HG02798 (cell line): ENCODE measurements around the gene RRAS.

ENCODE experiments used
- ATAC-seq: cut with Tn5 transposase; IDR thresholded peaks from one replicate; pipeline ENCODE4 v1.9.1; 2021; ENCODE audit warnings: mild to moderate bottlenecking; ENCODE audit not compliant: unreplicated experiment, poor library complexity

The RRAS gene

DNA sequence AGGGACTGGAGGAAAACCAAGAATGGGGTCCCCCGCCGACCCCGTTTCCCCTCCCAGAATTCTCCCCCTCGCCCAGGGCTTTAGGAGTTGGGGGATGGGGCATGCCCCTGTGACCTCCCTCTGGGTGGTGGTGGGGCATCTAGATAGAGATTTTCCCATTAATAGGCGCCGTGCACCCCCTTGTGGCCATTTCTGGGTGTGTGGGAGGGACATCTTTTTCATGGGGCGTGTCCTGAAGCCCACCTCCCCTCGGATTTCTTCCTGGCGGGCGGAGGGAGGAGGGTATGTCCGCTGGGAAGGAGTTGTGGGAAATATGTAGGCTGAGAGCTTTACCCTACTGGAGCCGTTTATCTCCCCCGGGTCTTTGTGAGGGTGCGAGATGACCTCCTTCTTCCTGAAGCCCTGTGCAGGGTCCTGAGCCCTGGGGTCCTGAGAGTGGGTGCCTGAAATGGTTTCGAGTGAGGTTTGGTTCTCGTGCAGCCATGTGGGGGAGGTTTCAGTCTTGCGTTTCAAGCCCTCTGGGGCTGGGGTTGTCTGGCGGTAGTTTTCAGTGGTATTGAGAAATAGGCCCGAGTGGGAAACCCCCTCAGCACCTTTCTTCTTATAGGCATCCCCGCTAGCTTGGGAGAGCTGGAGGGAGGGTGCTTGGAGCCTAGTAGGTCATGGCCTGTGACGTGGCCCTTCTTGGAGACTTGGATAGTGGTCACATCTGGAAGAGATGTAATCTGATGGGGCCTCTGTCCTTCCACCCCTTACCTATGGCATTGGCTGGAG, 38.1 kb upstream of the RRAS start:
- no peak for ATAC-seq

GRCh38 chr19:49677231-49677900, 37.4 kb upstream of the RRAS start, which contains the start of gene PRMT1:
TSS of gene PRMT1 (plus strand) at chr19:49677271. CDS start at chr19:49677281, 10 bp downstream.
- no peak for ATAC-seq

GRCh38 chr19:49676784-49677230, 36.9 kb upstream of the RRAS start:
- ATAC-seq = peak; percentile 78

DNA sequence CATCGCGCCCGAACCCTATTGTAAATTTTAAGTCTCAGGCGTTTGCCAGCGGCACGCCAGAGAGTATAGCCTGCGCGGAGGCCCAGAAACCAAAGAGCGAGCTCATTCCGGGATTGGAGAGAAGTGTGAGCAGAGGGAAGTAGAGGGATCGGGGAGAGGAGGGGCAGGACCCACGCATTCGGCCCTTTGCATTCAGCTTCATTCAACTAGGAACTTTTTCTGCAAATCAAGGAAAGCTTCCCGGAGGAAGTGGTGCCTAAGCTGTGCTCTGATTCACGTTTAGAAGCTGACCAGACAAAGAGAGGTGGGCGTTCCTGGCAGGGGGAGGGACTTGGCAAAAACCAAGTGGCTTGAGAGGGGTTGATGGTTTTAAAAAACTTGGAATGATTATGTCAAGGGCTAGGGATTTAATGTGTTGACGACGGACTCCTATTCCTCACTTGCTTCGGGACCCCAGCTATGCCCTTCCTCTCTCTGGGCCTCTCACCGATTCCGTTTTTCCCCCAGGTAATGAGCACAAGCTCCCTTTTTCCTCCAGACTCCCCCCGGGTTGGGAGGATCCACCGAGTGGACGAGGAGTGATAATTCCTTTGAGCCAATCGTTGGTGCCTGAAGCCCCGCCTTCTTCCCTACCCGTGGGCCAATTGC, 36.3 kb upstream of the RRAS start:
- ATAC-seq = peak; percentile 22

- ATAC-seq = no peak
Observed at GRCh38 chr19:49672131-49672919, 32.4 kb upstream of the RRAS start.

- no peak for ATAC-seq
Observed at GRCh38 chr19:49669516-49669915, 29.6 kb upstream of the RRAS start.

- no peak for ATAC-seq
Observed at GRCh38 chr19:49667473-49667872, 27.5 kb upstream of the RRAS start.

- no peak for ATAC-seq
Observed at GRCh38 chr19:49666120-49666444, 26.1 kb upstream of the RRAS start.

- peak; percentile 90 for ATAC-seq
Observed at GRCh38 chr19:49665351-49666119, 25.6 kb upstream of the RRAS start, which contains the start of the genes BCL2L12 and IRF3. TSS of gene BCL2L12 (plus strand) at chr19:49665933. CDS start at chr19:49666693, 760 bp downstream. TSS of gene IRF3 (minus strand) at chr19:49665857. CDS start at chr19:49664838, 1,019 bp downstream.

- no peak for ATAC-seq
Observed at GRCh38 chr19:49665036-49665350, 25.1 kb upstream of the RRAS start.

GRCh38 chr19:49664171-49665035, 24.5 kb upstream of the RRAS start:
- peak; percentile 48 for ATAC-seq

DNA sequence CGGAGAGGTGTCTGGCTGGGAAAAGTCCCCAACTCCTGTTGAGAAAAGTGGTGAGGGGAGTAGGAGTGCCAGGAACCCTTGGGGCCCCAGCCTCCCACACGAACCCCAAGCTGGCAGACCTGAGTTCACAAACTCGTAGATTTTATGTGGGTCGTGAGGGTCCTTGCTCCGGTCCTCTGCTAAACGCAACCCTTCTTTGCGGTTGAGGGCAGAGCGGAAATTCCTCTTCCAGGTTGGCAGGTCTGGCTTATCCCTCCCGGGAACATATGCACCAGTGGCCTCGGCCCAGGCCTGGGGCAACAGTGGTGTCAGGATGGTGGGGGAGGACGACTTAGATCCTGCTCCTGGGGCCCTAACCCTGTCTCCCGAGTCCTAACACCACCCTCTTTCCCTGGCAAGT, 23.3 kb upstream of the RRAS start:
- ATAC-seq = no peak

- ATAC-seq = no peak
Observed at GRCh38 chr19:49662011-49662410, 22.1 kb upstream of the RRAS start.

DNA sequence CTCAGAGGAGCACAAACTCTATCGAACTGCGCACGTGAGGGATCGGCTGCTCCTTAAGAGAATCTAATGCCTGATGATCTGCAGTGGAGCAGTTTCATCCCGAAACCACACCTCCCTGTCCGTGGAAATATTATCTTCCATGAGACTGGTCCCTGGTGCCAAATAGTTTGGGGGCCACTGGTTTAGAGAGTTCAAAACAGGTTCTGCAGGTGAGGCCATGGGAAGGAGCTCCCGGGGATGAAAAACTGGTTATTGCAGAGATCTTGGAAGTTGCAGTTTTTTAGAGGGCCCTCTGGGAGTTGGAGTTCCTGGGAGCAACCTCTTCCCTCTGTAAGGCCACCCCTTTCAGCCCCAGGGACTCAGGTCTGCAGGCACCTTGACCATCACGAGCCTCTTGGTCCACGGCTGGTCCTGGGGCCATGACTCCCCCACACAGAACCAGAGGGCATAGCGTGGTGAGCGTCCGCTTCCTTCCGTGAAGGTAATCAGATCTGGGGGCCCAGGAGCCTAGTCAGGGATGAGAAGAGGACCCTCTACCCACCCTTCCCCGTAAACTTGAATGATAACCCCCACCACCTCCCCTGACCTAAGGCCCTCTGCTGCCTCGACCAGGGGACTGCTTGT, 20.5 kb upstream of the RRAS start:
- no peak for ATAC-seq

DNA sequence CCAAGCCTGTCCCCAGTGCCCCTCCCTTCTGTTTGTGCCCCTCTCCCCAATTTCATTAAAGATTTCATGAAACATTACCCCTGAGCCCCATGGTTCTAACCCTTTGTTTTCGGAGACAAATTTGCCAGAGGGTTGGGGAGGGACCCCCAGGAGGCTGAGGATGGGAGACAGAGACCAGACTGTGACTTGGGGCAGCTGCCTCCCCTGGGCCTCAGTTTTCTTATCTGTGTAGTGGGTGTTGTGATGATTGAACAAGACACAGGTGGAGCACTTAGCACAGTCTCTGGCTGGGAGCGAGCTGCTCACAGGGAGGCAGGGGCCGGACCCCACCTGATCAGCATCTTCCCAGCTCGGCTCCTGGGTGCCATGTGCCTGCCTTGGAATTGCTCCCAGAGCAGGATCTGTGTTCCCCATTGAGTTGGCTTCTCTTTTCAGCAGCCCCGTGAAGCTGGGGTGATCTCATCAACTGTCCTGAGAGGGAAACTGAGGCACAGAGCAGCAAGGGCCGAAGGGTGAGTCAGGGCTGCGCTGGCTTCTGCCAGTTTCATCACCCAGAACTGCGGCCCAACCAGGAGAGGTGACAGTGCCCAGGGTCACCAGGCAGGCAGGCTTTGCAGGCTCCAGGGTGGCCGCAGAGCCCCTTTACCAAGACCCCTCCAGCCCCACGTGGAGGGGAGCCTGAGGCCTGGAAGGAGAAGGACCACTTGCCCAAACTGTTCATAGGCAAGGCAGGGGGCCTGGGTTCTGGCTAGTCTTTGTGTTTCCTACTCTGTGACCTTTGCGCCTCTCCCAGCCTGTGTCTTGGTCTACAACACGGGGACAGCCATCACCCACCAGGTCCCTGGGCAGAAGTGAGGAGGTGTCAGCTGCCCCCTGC, 18.9 kb upstream of the RRAS start:
- ATAC-seq = no peak

DNA sequence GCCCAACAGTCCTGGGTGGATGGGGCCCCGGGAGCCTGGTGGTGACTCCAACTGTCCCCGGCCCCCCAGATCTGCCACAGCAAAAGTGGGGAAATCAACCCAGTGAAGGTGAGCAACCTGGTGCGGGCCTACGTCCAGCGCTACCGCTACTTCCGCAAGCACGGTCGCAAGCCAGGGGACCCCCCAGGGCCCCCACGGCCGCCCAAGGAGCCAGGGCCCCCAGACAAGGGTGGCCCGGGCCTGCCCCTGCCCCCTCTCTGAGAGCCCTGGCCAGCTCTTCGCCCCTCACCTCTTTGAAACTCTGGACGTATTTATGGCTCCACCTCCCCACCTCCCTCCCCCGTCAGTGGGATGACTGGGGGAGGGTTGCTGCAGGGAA, 18.2 kb upstream of the RRAS start:
- ATAC-seq = no peak

DNA sequence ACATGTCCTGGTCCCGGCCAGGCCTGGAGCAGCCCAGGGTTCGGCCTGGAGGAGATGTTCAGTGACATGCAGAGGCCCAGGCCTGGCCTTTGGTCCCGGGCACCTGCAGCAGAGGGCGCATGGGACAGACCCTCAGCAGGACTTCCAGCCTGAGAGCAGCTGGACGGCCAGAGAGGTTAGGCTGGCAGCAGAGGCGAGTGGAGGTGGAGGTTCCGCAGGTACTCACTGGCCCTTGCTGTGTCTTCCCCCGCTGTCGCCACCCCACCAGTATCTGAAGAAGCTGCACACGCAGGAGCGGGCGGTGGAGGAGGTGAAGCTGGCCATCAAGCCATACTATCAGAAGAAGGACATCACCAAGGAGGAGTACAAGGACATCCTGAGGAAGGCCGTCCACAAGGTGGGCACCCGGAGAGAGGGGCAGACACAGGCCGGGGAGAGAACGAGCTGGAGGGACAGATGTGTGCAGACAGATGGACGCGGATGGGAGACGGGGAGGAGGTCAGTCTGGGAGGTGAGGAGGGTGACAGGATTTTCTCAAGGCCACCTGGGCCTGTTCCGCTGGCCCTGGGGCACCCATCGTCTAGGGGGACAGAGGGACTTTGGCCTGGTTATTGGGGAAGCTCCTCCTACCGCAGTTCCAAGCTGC, 17.7 kb upstream of the RRAS start:
- ATAC-seq = no peak
